Retinal pigment epithelial cell (primary cell): Measurements from ENCODE around the gene FAAP20.

Experiments used
- DNase-seq: peaks from one replicate; pipeline ENCODE4 v3.0.0-alpha.2; 2010; ENCODE audit warnings: low read depth
- H3K4me3 ChIP-seq: 2 replicates; pipeline ENCODE4 v1.5.1; 2011; ENCODE audit warnings: mild to moderate bottlenecking, low read length, control low read depth, moderate library complexity
- TF ChIP-seq, protein P1 (sequence below): conservative IDR thresholded peaks from 2 replicates; pipeline ENCODE4 v1.5.1; 2011; ENCODE audit warnings: low read depth, low read length, control low read depth, inconsistent platforms

The FAAP20 gene

DNA sequence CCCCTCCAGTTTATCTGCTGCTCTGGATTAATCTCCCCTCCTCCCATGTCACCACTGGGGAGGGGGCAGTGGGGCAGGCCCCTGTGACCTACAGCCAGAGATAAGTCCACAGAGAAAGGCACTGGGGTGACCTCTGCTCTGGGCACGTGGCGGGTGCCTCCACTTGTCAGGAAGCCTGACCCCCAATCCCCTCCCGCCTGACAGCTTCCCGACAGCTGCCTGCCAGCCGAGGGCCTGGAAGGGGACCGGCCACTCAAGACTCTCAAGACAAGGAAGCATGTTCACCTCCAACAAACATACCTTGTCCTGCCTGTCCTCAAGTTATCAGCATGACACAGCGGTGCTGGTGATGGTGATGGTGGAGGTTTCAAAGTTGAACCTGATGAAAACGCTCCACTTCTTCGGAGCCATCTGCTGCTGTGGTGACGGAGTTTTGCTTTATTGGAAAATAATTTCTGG is 3.2 kb upstream of the FAAP20 start:
- TF ChIP-seq, protein P1, sequence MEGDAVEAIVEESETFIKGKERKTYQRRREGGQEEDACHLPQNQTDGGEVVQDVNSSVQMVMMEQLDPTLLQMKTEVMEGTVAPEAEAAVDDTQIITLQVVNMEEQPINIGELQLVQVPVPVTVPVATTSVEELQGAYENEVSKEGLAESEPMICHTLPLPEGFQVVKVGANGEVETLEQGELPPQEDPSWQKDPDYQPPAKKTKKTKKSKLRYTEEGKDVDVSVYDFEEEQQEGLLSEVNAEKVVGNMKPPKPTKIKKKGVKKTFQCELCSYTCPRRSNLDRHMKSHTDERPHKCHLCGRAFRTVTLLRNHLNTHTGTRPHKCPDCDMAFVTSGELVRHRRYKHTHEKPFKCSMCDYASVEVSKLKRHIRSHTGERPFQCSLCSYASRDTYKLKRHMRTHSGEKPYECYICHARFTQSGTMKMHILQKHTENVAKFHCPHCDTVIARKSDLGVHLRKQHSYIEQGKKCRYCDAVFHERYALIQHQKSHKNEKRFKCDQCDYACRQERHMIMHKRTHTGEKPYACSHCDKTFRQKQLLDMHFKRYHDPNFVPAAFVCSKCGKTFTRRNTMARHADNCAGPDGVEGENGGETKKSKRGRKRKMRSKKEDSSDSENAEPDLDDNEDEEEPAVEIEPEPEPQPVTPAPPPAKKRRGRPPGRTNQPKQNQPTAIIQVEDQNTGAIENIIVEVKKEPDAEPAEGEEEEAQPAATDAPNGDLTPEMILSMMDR: no peak
- no peak for DNase-seq
- no peak overlapping the region for H3K4me3 ChIP-seq

DNA sequence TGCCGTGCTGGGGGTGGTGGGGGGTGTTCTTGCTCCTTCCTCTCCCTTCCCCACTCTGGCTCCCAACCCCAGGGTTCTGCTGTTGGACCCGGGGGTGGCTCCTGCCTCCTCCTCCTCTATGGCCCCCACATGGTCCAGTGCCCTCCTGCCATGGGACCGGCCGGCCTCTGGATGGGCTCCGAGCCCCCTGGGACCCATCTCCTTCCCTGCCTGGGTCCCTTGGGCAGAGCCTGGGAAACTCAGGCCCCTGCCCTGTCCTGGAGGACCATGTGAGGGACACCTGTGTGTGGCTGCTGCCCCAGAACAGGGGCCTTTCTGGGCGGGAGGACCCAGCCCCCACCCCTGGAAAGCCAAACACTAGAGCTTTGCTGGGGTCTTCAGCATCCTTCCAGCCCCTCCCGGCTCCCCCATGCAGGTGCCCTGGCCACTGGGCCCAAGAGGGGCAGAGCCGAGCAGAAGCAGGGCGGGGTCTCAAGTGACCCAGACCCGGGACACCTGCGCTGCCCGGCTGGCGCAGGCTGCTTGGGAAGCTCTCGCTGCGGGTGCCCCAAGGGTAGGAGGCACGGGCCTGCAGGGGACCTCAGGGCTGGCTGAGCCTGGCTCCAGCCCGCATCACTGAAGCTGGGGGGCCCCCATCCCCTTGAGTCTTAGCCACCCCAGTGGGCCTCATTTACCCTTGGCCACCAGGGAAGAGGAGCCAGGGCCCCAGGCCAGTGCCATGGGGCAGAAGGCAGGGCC is 2.5 kb upstream of the FAAP20 start:
- DNase-seq: no peak
- TF ChIP-seq, protein P1: no peak
- H3K4me3 ChIP-seq: no peak overlapping the region

GRCh38 chr1:2195785-2196184 is 1.2 kb upstream of the FAAP20 start:
- TF ChIP-seq, protein P1: no peak
- no peak for DNase-seq
- H3K4me3 ChIP-seq: no peak overlapping the region

DNA sequence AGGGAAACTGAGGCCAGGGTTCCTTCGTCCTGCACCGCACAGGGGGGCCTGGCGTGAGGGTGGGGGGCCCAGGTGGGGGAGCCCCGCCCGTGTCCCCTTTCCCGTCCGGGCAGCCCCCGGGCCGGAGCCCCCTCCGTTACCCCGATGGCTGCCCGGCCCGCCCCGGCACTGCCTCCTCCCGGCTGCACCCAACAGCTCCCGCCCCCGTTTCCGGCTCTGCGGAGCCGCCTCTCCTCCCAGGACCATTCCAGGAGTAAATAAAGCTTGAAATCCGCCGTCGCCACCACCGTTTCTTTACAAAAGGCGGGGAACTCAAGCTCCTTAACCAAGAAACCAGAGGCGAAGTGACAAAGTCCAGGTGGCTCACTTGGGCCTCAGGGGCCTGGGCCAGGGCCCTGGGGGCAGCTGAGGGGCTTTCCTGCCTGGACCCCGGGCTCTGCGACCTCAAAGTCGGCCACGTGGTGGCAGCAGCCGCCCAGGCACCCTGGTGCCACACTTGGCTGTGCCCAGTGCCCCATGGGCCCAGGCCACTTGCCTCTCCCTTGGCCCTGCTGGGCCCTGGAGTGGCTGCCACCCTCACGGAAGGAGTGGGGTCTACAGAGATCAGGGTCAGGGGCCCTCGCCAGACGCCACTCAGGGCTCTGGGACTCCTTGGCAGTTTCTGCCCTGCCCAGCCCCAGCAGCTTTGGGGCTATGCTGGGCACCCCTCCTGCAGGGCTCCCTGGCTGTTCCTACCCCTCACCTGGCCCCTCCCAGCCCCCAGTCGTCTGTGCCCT is 514 bp upstream of the FAAP20 start:
- TF ChIP-seq, protein P1: peak; percentile 87
- H3K4me3 ChIP-seq: peak overlapping the region; percentile 54

DNA sequence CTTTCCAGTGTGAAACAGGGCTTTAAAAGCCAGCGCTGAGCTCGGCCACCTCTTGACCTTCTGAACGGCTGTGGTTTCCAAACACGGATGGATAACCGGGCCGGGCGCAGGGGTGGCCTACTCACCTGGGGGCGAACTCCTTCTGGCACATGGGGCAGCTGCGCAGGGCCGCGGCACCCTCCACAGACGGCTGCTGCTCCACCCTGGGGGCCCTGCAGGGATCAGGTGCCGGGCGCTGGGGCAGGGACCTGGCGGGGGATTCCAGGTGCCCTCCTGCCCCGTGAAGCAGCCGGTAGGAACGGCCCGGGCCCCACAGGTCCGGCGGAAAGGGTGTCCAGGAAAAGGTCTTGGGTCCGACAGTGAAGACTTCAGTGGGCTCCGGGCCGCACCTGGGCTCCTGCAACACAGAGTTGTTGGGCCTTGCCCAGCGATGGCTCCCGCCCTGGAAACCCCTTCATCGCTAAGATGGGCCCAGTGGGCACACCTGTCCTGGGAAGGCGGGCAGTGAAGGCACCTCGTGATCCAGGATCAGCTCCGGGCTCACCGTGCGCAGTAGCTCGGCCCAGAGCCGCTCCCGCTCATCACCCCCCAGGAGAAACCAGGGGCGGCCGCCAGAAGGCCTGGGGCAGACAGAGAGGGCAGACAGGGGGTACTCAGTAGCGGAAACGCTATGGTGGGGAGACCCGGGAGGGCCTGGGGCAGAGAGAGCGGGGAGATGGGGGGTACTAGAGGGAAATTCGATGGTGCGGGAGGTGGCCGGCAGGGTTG is 874 bp downstream of the FAAP20 start:
- no peak for DNase-seq
- H3K4me3 ChIP-seq: peak overlapping the region; percentile 57
- TF ChIP-seq, protein P1: no peak

More for the DNA sequence above, 514 bp upstream of the FAAP20 start:
- DNase-seq: no peak

- no peak overlapping the region for H3K4me3 ChIP-seq
- peak; percentile 72 for DNase-seq
- TF ChIP-seq, protein P1: no peak
Measured at GRCh38 chr1:2192031-2192995, 2.3 kb downstream of the FAAP20 start.
